T-helper 22 cell (primary cell): ENCODE results near the gene FTO.

ENCODE experiments used
- DNase-seq: peaks from one replicate; pipeline ENCODE4 v3.0.0-alpha.2; 2020; ENCODE audit warnings: low read depth

Gene FTO

GRCh38 chr16:53937161-53937880 is 233.4 kb downstream of the FTO start:
- DNase-seq, result no peak

- DNase-seq, result no peak
Measured at GRCh38 chr16:53944025-53944424, 240.1 kb downstream of the FTO start.

DNA sequence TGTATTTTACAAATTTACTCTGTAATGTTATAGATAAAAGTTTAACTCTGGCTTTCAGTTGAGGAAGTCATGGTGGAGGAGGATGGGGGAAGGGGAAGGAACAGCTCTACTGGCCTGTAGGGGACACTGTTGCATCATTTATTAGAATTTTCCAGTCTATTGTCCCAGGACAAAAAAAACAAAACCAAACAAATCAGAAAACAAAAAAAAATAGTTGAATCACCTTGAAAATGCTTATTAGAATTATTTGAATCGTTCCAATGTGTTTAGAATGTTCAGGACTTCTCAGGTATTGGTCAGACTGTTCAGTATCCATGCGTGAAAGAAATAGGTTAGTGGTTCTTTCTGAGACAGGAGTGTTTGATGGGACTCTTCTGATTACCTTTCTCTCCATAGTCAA is 242.0 kb downstream of the FTO start:
- DNase-seq, result no peak

DNA sequence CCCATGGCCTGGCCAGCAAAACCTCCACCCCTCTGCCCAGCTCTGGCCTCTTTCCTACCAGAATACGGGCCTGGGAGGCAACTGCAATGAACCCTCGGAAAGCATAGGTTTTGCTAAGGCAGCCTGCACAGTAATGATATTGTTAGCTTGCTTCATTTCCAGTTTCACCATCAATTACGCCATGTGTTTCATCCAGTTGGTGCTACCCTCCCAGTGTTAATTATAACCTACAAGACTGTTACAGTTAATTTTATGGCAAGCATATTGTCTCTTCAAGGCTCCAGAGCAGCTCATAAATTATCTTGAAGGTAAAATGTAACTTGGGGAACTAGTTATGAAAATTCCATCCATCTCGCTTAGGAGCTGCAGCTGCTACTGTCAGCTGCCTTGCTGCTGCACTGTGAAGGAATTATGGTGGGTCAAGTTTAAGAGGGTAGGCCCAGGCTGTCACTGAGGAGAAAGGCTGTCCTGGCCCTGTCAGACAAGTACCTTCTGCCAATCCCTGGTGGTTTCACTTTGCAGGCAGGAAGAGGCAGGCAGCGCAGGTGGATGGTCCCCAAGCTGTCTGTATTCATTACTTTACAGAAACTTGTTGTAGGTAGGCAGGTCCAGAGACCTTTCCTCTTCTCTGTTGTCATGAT is 242.9 kb downstream of the FTO start:
- DNase-seq, result no peak

DNA sequence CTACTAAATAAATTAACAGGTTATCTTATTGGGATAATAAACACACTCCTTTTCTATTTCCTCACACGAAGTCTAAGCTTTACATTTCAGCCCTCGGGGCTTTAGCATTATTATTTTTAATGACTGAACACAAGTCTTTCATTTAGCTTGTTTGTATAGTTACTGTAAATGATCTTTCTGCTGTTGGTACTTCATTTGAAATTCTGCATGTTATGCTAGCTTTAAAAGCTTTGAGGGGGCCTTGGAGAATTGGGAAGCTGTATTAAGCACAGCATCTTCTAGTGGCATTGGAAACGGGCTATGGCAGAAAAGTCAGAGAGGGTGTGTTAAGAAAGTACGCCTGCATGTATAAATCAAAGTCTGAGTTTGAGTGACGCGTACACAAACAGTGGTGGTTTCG is 243.7 kb downstream of the FTO start:
- no peak for DNase-seq

- DNase-seq, result no peak
Measured at GRCh38 chr16:53948326-53948725, 244.4 kb downstream of the FTO start.

- DNase-seq, result no peak
Measured at GRCh38 chr16:53948734-53949430, 244.9 kb downstream of the FTO start.

DNA sequence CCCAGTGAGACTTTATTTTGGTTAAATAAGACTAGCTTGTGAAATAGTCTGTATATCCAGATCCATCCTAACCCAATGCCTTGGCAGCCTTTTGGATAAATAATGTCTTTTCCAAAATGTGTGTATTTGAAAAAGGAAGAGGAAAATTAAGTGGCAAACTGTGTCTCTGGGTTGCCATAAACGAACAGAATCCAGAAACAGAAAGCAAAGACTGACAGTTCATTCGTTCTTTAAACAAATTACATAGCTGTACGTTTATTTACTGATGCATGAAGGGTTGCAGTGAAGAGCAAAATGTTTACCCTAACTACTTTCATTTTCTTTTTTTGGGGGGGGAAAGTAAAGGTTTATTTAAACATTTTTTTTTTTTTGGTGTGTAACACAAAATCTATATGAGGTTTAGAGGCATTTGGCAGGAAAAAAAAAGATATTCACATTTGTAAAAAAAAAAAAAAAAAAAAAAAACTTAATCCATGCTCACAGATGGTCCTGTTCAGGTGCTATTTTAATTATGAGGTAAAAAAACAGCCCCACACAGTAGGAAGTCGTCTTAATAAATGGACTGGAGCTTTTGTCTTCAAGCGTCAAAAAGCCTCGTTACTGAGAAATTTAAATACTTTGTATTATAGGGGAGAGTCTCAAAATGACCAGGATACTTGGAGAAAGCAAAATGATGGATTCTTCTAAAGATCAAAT is 245.9 kb downstream of the FTO start:
- no peak for DNase-seq

GRCh38 chr16:53950677-53951076 is 246.7 kb downstream of the FTO start:
- DNase-seq, result no peak

- DNase-seq, result no peak
Measured at GRCh38 chr16:53952215-53953208, 248.6 kb downstream of the FTO start.

DNA sequence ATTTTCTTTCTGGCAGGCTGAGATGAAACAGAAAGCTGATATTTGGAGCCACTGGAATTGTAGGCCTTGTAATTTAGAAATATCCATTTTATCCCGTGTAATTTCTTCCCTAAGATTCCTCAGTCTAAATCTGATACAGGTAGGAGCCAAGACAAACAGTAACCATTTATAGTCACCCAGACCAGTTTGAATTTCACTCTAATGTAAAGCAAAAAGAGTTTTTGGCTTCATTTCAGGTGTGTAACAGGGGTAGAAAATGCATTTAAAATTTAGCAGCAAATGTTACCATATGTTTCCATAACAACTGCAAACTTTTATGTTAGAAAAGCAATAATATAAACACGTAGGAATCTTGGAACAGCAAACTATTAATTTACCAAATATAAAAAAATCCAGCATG is 249.4 kb downstream of the FTO start:
- no peak for DNase-seq

DNA sequence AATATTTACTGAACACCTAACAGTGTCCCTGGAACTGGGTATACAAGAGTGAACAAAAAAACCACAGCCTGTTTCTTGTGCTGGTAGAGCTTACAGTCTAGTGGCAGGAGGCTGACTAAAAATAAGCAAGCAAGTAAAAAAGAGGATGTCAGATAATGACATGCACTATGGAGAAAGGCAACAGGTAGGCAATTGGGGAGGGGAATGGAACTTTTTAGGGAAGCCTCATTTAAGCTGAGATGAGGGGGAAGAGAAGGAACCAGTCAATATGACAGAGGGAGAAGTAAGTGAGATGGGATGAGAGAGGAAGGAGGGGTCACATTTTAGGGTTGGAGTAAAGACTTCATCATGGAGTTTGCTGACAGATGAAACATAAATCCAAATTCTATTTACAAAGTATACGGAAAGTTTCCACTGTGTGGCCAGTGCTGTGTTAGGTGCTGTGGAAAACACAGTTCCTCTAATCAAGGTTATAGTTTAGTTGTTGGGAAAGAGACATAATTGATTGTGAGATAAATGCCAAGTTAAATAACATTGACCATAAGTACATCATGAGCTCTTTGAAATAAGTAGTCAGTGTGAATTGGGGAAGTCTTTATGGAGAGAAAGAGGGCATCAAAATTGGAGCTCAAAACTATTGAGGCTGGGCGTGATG is 251.4 kb downstream of the FTO start:
- DNase-seq, result no peak

GRCh38 chr16:53958341-53958880 is 254.5 kb downstream of the FTO start:
- no peak for DNase-seq

GRCh38 chr16:53960050-53960812 is 256.3 kb downstream of the FTO start:
- no peak for DNase-seq

GRCh38 chr16:53960954-53961616 is 257.1 kb downstream of the FTO start:
- no peak for DNase-seq

DNA sequence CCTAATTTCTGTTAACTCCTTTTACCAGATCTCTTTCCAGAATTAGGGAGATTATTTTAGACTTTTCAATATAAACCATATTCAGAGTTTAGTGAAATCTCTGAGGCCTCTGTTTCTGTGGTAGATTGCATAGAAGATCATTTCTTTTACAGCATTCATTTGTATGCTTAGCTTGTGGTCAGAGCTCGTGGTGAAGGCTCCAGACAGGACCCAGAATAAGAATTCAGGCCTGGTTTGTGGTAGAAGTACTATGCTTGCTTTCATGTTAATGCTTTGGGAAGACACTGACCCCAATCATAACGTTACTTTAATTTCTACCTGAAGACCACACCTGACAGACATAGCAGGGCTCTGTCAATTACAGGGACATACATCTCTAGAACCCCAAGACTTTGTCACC is 258.1 kb downstream of the FTO start:
- DNase-seq, result no peak

GRCh38 chr16:53964145-53964790 is 260.3 kb downstream of the FTO start:
- no peak for DNase-seq

GRCh38 chr16:53966821-53967571 is 263.0 kb downstream of the FTO start:
- no peak for DNase-seq
